Coronary artery (tissue), 2 donors: Measurements from ENCODE around the gene PSMA3.

ENCODE experiments used
- DNase-seq: peaks from one replicate; pipeline ENCODE4 v3.0.0-alpha.2; 2017; ENCODE audit warnings: low spot score
- H3K27ac ChIP-seq, 2 donors: fragments of 200-600 bp; sonication (generic); one replicate each; pipeline ENCODE4 v1.5.1; 2016 to 2019
- H3K4me3 ChIP-seq: fragments of 200-600 bp; sonication (generic); 2 replicates; pipeline ENCODE4 v1.5.1; 2016; ENCODE audit warnings: mild to moderate bottlenecking, moderate library complexity
- CTCF ChIP-seq: fragments of 200-600 bp; sonication (generic); IDR thresholded peaks from one replicate; pipeline ENCODE4 v1.5.1; 2019; ENCODE audit warnings: antibody characterized with exemption

PSMA3 gene

GRCh38 chr14:58315606-58316005 lies 71.0 kb downstream of the PSMA3 start:
- H3K27ac ChIP-seq = no peak overlapping the region
- H3K4me3 ChIP-seq = no peak overlapping the region
- TF ChIP-seq CTCF = no peak
- DNase-seq = no peak
